NCI-H345 treated with DMSO at 0.1 percent for 48 hours (cell line): ENCODE results near the gene SNF8.

Source experiments
- DNase-seq: peaks from one replicate; lab custom pipeline; 2025; ENCODE audit not compliant: unreplicated experiment; lab: John Stamatoyannopoulos, UW

The SNF8 gene

GRCh38 chr17:48930435-48930873 lies 14.2 kb downstream of the SNF8 start:
- no peak for DNase-seq

GRCh38 chr17:48929812-48930165 lies 14.9 kb downstream of the SNF8 start:
- no peak for DNase-seq

GRCh38 chr17:48928876-48929811 lies 15.5 kb downstream of the SNF8 start:
- DNase-seq, result no peak

GRCh38 chr17:48927978-48928745 lies 16.5 kb downstream of the SNF8 start:
- DNase-seq, result no peak

GRCh38 chr17:48925991-48926342 lies 18.7 kb downstream of the SNF8 start:
- no peak for DNase-seq

GRCh38 chr17:48925251-48925990 lies 19.2 kb downstream of the SNF8 start:
- no peak for DNase-seq

GRCh38 chr17:48915459-48916282 lies 29.0 kb downstream of the SNF8 start:
- DNase-seq, result no peak

GRCh38 chr17:48912476-48912875 lies 32.2 kb downstream of the SNF8 start:
- no peak for DNase-seq

GRCh38 chr17:48910370-48910769 lies 34.3 kb downstream of the SNF8 start:
- no peak for DNase-seq

GRCh38 chr17:48909783-48910182 lies 34.9 kb downstream of the SNF8 start:
- no peak for DNase-seq

- DNase-seq, result peak; percentile 36
Measured at GRCh38 chr17:48908853-48909394, 35.7 kb downstream of the SNF8 start.

- peak; percentile 71 for DNase-seq
Measured at GRCh38 chr17:48908047-48908843, 36.4 kb downstream of the SNF8 start, which contains the start of gene UBE2Z. TSS of gene UBE2Z (plus strand) at chr17:48908407. CDS start at chr17:48908504, 97 bp downstream.

- DNase-seq, result no peak
Measured at GRCh38 chr17:48907713-48908046, 37.0 kb downstream of the SNF8 start.

GRCh38 chr17:48905987-48906515 lies 38.6 kb downstream of the SNF8 start:
- DNase-seq, result no peak

GRCh38 chr17:48904428-48904827 lies 40.2 kb downstream of the SNF8 start:
- DNase-seq, result no peak

GRCh38 chr17:48903401-48903800 lies 41.2 kb downstream of the SNF8 start:
- no peak for DNase-seq

- DNase-seq, result no peak
Measured at GRCh38 chr17:48901241-48901640, 43.4 kb downstream of the SNF8 start.

GRCh38 chr17:48894886-48895285 lies 49.8 kb downstream of the SNF8 start:
- no peak for DNase-seq
